Choroid plexus epithelial cell (primary cell): ENCODE results near the gene TAS1R1.
"Not testable (repeated sequence)": the region's sequence is repeated elsewhere in the genome, so short reads cannot be mapped to it uniquely, and the experiment has no call there.

Source experiments
- DNase-seq: peaks from one replicate; pipeline ENCODE4 v3.0.0-alpha.2; 2010; ENCODE audit warnings: low read depth
- H3K4me3 ChIP-seq: 2 replicates; pipeline ENCODE4 v1.5.1; 2011; ENCODE audit warnings: low read depth, mild to moderate bottlenecking, control low read depth, low read length, moderate library complexity
- TF ChIP-seq, protein P1 (sequence below): conservative IDR thresholded peaks from 2 replicates; pipeline ENCODE4 v1.5.1; 2011; ENCODE audit warnings: low read depth, mild to moderate bottlenecking, control low read depth, inconsistent platforms, low read length, moderate library complexity

The TAS1R1 gene

DNA sequence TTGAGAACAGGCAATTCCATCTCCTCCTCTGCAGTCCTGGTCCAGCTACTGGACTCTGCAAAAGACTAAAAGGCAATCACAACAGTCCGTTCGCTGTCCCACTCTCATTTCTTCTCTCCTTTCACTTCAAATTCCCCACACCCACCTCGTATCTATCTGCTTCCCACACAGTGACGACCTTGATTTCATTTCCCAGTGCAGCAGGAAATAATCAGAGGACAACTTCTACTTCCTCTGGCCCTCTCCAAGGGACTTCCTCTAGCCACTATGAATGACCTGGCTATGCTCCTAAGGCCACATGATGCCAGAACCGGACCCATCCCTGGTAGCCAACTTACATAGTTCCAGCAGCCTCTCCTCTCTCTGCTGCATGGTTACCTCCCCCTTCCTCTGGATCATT is 8.8 kb upstream of the TAS1R1 start:
- TF ChIP-seq, protein P1, sequence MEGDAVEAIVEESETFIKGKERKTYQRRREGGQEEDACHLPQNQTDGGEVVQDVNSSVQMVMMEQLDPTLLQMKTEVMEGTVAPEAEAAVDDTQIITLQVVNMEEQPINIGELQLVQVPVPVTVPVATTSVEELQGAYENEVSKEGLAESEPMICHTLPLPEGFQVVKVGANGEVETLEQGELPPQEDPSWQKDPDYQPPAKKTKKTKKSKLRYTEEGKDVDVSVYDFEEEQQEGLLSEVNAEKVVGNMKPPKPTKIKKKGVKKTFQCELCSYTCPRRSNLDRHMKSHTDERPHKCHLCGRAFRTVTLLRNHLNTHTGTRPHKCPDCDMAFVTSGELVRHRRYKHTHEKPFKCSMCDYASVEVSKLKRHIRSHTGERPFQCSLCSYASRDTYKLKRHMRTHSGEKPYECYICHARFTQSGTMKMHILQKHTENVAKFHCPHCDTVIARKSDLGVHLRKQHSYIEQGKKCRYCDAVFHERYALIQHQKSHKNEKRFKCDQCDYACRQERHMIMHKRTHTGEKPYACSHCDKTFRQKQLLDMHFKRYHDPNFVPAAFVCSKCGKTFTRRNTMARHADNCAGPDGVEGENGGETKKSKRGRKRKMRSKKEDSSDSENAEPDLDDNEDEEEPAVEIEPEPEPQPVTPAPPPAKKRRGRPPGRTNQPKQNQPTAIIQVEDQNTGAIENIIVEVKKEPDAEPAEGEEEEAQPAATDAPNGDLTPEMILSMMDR = no peak
- no peak for DNase-seq

DNA sequence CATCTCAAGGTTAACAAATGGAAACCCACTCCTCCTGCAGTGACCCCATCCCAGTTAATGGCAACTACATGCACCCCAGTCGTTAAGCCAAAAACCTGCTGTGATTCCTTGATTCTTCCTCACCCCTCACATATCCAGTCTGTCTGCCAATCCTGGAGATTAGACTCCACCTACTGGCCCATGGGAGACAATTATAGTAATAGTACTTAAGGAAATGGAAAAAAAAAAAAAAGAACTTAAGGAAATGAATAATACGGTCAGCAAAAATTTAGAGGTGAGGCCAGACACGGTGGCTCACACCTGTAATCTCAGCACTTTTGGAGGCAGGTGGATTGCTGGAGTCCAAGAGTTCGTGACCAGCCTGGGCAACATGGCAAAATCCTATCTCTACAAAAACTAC is 7.8 kb upstream of the TAS1R1 start:
- peak; percentile 51 for DNase-seq
- H3K4me3 ChIP-seq = no peak overlapping the region
- TF ChIP-seq, protein P1 = peak; percentile 40

More for the DNA sequence above, 8.8 kb upstream of the TAS1R1 start:
- H3K4me3 ChIP-seq = no peak overlapping the region

DNA sequence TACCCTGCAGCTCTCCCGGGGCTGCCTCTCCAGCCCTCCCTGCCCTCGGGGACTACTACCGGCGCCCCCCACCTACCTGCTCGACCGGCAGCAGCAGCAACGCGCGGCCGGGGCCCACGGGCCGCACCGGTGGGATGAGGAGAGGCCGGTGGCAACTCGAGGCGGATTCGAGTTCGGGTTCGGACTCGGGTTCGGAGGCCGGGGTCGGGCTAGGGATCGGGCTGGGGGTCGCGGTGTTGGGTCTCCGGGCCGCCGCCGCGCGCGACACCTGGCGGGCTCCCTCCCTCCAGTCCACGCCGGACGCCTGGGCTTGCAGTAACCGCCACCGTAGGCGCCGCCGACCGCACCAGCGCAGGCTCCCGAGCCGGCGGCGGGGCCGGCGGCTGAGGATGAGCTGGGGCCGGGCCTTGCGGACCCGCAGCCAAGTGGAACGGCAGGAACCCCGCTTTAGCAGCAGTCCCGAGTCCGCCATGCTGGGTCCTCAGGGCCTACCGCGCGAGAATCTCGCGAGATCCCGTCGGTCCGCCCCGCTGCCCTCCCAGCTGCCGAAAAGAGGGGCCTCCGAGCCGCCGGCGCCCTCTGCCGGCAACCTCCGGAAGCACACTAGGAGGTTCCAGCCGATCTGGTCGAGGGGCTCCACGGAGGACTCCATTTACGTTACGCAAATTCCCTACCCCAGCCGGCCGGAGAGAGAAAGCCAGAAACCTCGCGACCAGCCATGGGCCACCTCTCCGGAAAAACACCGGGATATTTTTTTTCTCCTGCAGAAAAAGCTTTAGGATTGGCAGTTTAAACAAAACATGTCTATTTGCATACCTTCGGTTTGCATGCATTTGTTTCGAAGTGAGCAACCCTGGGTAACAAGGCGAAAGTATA is 838 bp upstream of the TAS1R1 start, which contains the start of gene NOL9:
TSS of gene NOL9 (minus strand) at position 483 of the 876 bp plus-strand sequence. CDS start at position 472, 11 bp downstream.
- TF ChIP-seq, protein P1 = peak; percentile 91
- DNase-seq = peak; percentile 93

DNA sequence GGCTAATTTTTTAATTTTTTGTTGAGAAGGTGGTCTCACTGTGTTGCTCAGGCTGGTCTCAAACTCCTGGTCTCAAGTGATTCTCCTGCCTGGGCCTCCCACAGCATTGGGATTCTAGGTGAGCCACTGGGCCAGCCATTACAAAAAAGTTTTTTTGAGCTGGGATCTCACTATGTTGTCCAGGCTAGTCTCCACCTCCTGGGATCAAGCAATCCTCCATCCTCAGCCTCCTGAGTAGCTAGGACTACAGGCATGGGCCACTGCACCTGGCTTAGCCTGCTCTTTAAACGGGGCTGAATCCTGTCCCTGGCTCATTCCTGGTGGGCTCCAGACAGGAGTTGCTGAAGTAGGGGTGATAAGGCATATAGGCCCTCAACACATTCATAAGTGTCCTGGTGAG is 2.5 kb downstream of the TAS1R1 start:
- TF ChIP-seq, protein P1 = no peak
- H3K4me3 ChIP-seq = no peak overlapping the region
- no peak for DNase-seq

More for the DNA sequence above, 838 bp upstream of the TAS1R1 start, which contains the start of gene NOL9:
- peak within 1 kb of the TSS; percentile 90 for H3K4me3 ChIP-seq

DNA sequence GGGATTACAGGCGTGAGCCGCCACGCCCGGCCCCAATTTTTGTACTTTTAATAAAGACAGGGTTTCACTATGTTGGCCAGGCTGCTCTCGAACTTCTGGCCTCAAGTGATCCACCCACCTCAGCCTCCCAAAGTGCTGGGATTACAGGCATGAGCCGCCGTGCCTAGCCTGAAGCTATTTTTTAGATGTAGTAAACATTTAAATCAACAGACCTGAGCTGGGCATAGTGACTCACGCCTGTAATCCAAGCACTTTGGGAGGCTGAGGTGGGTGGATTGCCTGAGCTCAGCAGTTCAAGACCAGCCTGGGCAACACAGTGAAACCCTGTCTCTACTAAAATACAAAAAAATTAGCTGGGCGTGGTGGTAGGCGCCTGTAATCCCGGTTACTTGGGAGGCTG is 4.1 kb downstream of the TAS1R1 start:
- DNase-seq, H3K4me3 ChIP-seq: not testable (repeated sequence)

DNA sequence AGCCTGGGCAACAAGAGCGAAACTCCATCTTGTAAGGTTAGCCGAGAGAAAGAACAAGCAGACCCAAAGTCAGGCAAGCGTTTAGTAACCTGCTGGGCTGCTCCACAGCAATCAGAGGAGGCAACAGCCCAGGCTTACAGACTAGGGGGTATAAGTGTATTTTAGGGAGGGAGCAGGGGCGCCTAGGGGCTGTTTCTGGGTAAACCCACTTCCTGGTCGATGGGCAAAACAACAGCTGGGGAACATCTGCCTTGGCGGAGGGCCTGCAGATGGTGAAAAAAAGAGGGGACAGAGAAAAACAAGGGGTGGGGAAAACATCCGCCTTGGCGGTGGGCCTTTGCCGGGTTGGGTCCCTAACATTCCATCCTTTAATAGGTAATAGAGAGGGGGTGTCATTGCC is 5.2 kb downstream of the TAS1R1 start:
- no peak for DNase-seq
- TF ChIP-seq, protein P1 = no peak
- no peak overlapping the region for H3K4me3 ChIP-seq

DNA sequence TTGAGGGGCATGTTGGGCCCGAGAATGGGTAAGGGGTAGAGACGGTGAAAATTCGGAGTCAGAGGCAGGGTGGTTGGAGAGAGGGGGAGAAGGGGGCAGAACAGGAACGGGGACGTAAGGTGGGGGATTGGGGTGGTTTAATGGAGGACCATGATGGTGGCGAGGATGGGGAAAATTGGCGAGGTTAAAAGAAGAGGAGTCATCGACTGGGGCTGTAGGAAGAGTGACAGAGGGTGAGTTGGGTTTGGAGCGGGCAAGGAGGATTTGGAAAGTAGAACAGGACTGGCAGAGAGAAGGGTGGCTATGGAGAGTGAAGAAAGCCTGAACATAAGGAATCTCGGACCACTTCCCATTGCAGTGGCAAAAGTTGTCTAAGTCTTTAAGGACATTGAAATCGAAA is 13.9 kb downstream of the TAS1R1 start:
- H3K4me3 ChIP-seq = no peak overlapping the region
- TF ChIP-seq, protein P1 = no peak
- DNase-seq = no peak
